SK-N-SH (cell line): ENCODE results near the gene ITGAV.

Source experiments
- CHD2 ChIP-seq: fragments of 150-350 bp; IDR thresholded peaks from 2 replicates; pipeline ENCODE4 v1.6.1; 2018; ENCODE audit warnings: low read length; ENCODE audit not compliant: partially characterized antibody
- EP300 ChIP-seq, 2 experiments: IDR thresholded peaks; 2 replicates each; pipeline versions ENCODE4 v1.4.0 to v1.6.1; 2012; ENCODE audit warnings: borderline replicate concordance in 1 of 2, low read depth in 1 of 2, low read length in 1 of 2
- EZH2phosphoT487 ChIP-seq: fragments of 200-600 bp; sonication (generic); IDR thresholded peaks from 2 replicates; pipeline ENCODE4 v1.6.1; 2017; ENCODE audit warnings: low read depth, mixed run types, mild to moderate bottlenecking, antibody characterized with exemption, moderate library complexity, borderline replicate concordance
- FOSL2 ChIP-seq: IDR thresholded peaks from 2 replicates; pipeline ENCODE4 v1.4.0; 2012; ENCODE audit warnings: low read depth, mild to moderate bottlenecking, moderate library complexity, borderline replicate concordance
- MXI1 ChIP-seq: IDR thresholded peaks from 2 replicates; pipeline ENCODE4 v1.6.1; 2012; ENCODE audit warnings: mild to moderate bottlenecking, low read depth, low read length, improper control_type of control experiment
- TAF1 ChIP-seq: IDR thresholded peaks from 2 replicates; pipeline ENCODE4 v1.6.1; 2012; ENCODE audit warnings: low read depth, mild to moderate bottlenecking, low read length, moderate library complexity, borderline replicate concordance
- TF ChIP-seq, protein P1 (sequence below): fragments of 200-600 bp; sonication (generic); IDR thresholded peaks from 2 replicates; pipeline ENCODE4 v1.6.1; 2017; ENCODE audit warnings: antibody characterized with exemption, mild to moderate bottlenecking, moderate library complexity
- TF ChIP-seq, protein P2 (sequence below): fragments of 150-350 bp; IDR thresholded peaks from 2 replicates; pipeline ENCODE4 v1.6.1; 2016; ENCODE audit warnings: mild to moderate bottlenecking, low read depth, low read length

DNA sequence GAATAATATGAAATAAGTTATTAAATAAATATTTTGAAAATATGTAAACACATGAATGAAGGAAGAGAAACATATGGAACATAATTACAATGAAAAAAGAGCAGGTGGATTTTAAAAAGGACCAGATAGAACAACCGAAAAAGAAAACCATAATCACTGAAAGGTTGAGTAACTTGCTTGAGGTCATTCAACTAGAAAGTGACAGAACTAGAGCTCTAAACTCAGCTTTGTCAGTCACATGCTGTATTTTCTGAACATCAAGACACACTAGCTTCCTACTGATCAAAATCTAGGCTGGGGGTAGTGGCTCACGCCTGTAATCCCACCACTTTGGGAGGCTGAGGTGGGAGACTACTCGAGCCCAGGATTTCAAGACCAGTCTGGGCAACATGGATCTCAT is 30.0 kb upstream of the ITGAV start:
- TF ChIP-seq, protein P1, sequence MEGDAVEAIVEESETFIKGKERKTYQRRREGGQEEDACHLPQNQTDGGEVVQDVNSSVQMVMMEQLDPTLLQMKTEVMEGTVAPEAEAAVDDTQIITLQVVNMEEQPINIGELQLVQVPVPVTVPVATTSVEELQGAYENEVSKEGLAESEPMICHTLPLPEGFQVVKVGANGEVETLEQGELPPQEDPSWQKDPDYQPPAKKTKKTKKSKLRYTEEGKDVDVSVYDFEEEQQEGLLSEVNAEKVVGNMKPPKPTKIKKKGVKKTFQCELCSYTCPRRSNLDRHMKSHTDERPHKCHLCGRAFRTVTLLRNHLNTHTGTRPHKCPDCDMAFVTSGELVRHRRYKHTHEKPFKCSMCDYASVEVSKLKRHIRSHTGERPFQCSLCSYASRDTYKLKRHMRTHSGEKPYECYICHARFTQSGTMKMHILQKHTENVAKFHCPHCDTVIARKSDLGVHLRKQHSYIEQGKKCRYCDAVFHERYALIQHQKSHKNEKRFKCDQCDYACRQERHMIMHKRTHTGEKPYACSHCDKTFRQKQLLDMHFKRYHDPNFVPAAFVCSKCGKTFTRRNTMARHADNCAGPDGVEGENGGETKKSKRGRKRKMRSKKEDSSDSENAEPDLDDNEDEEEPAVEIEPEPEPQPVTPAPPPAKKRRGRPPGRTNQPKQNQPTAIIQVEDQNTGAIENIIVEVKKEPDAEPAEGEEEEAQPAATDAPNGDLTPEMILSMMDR: no peak
- TF ChIP-seq TAF1: no peak
- TF ChIP-seq EZH2phosphoT487: no peak
- no peak for TF ChIP-seq MXI1
- TF ChIP-seq, protein P2, sequence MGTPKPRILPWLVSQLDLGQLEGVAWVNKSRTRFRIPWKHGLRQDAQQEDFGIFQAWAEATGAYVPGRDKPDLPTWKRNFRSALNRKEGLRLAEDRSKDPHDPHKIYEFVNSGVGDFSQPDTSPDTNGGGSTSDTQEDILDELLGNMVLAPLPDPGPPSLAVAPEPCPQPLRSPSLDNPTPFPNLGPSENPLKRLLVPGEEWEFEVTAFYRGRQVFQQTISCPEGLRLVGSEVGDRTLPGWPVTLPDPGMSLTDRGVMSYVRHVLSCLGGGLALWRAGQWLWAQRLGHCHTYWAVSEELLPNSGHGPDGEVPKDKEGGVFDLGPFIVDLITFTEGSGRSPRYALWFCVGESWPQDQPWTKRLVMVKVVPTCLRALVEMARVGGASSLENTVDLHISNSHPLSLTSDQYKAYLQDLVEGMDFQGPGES: no peak
- TF ChIP-seq EP300 (IDR thresholded peaks at IDR 0.05; ENCODE audit: borderline replicate concordance in 1 of 2, low read depth in 1 of 2, low read length in 1 of 2): no peak
- TF ChIP-seq FOSL2: no peak
- TF ChIP-seq CHD2: no peak
